Fibroblast of lung (primary cell): ENCODE results near the gene RMND1. TPM values are rescaled to one million over a fixed set of nuclear protein-coding genes. Genes with fewer than 3 reads are reported as not detected.
"Not testable (repeated sequence)": the region's sequence is repeated elsewhere in the genome, so short reads cannot be mapped to it uniquely, and the experiment has no call there.

Experiments used
- DNase-seq, 2 donors: peaks; one replicate each; pipeline versions ENCODE4 v3.0.0 to v3.0.0-alpha.2; 2010; ENCODE audit warnings: low read depth in 2 of 2
- H2AFZ ChIP-seq: 2 replicates; pipeline ENCODE4 v1.5.1; 2012; ENCODE audit warnings: low read length, control low read depth, inconsistent platforms
- H3K27ac ChIP-seq: 2 replicates; pipeline ENCODE4 v1.5.1; 2011; ENCODE audit warnings: low read length, control low read depth; ENCODE audit not compliant: insufficient read depth
- H3K27me3 ChIP-seq: 2 replicates; pipeline ENCODE4 v1.5.1; 2011; ENCODE audit warnings: mild to moderate bottlenecking, low read length; ENCODE audit not compliant: control insufficient read depth, insufficient read depth
- H3K36me3 ChIP-seq: 2 replicates; pipeline ENCODE4 v1.5.1; 2011; ENCODE audit warnings: low read length; ENCODE audit not compliant: control insufficient read depth, insufficient read depth
- H3K4me1 ChIP-seq: 2 replicates; pipeline ENCODE4 v1.5.1; 2011; ENCODE audit warnings: low read length; ENCODE audit not compliant: control insufficient read depth, insufficient read depth; ENCODE audit errors: extremely low read depth
- H3K4me2 ChIP-seq: 2 replicates; pipeline ENCODE4 v1.5.1; 2011; ENCODE audit warnings: low read length, control low read depth; ENCODE audit not compliant: insufficient read depth; ENCODE audit errors: extremely low read depth
- H3K4me3 ChIP-seq, 4 experiments: fragments of 200-600 bp in 1 of 4; sonication (generic) in 1 of 4; replicated peaks in 1 of 4; 2 replicates each; pipeline ENCODE4 v1.5.1; 2011 to 2016; ENCODE audit warnings: low read length in 4 of 4, low read depth in 3 of 4, mild to moderate bottlenecking in 3 of 4, control low read depth in 2 of 4, inconsistent platforms in 1 of 4, mixed read lengths in 1 of 4; ENCODE audit not compliant: insufficient read depth in 1 of 4; ENCODE audit errors: control extremely low read depth in 1 of 4
- H3K79me2 ChIP-seq: 2 replicates; pipeline ENCODE4 v1.5.1; 2012; ENCODE audit warnings: mild to moderate bottlenecking, low read length, inconsistent platforms; ENCODE audit not compliant: control insufficient read depth, insufficient read depth
- H3K9ac ChIP-seq: 2 replicates; pipeline ENCODE4 v1.5.1; 2011; ENCODE audit warnings: mild to moderate bottlenecking, low read length, control low read depth; ENCODE audit not compliant: insufficient read depth
- H3K9me3 ChIP-seq: 2 replicates; pipeline ENCODE4 v1.5.1; 2012; ENCODE audit warnings: low read depth, low read length; ENCODE audit not compliant: control insufficient read depth, insufficient read depth
- H4K20me1 ChIP-seq: 2 replicates; pipeline ENCODE4 v1.5.1; 2011; ENCODE audit warnings: low read length; ENCODE audit not compliant: control insufficient read depth, insufficient read depth; ENCODE audit errors: extremely low read depth
- CTCF ChIP-seq, 2 donors: IDR thresholded peaks in 1 of 2; conservative IDR thresholded peaks in 1 of 2; 1 replicate in 1 of 2; 2 replicates in 1 of 2; pipeline ENCODE4 v1.5.1; 2011 to 2012; ENCODE audit warnings: low read length in 2 of 2, control low read depth in 1 of 2, inconsistent platforms in 1 of 2, low read depth in 1 of 2, mild to moderate bottlenecking in 1 of 2
- EZH2 ChIP-seq: IDR thresholded peaks from 2 replicates; pipeline ENCODE4 v1.5.1; 2012; ENCODE audit warnings: low read length, control low read depth, mild to moderate bottlenecking; ENCODE audit errors: missing control alignments
- polyA plus RNA-seq, 2 donors: library from polyadenylated mRNA; depleted of rRNA in 1 of 2; stranded (reverse) in 1 of 2; unstranded in 1 of 2; fragments of >200 nt; gene quantifications; 2 replicates each; pipeline ENCODE4 v1.2.1, GENCODE V29; 2011 to 2012; ENCODE audit warnings: missing spikeins in 1 of 2
- total RNA-seq: library from RNA; depleted of rRNA; stranded (reverse); fragments of >200 nt; gene quantifications from 2 replicates; pipeline ENCODE4 v1.2.1, GENCODE V29; 2014

RMND1 gene
- total and polyA plus RNA-seq, 2 donors (not counting 1 experiment from before 2014, with no cell fraction given): 21.5 to 58.3 TPM

- Histone ChIP-seq H3K9me3 (no peaks in the 10 kb centered on the region), H3K4me1 (peaks cover 5% of the 10 kb centered on the region), H3K9ac (peak overlapping the region; percentile 20), H3K36me3 (no peaks in the 10 kb centered on the region), H3K27me3 (no peaks in the 10 kb centered on the region), H4K20me1 (no peaks in the 10 kb centered on the region), H2AFZ (peak overlapping the region; percentile 48), H3K4me3 (peak overlapping the region; percentile 51 to 97 (median 80)), H3K79me2 (peaks cover 47% of the 10 kb centered on the region), H3K4me2 (peak overlapping the region; percentile 89), H3K27ac (peak overlapping the region; percentile 44)
- no peak for TF ChIP-seq EZH2
- no peak for TF ChIP-seq CTCF (conservative IDR thresholded peaks at IDR 0.05 in 1 of 2, IDR thresholded peaks at IDR 0.05 in 1 of 2; ENCODE audit: low read depth in 1 of 2, low read length in 2 of 2)
- no peak for DNase-seq
Observed at GRCh38 chr6:151451417-151451949, 443 bp downstream of the RMND1 start.

GRCh38 chr6:151450928-151451327 lies 998 bp downstream of the RMND1 start:
- H2AFZ ChIP-seq, H3K27me3 ChIP-seq, H3K4me1 ChIP-seq, H3K9me3 ChIP-seq, H3K36me3 ChIP-seq, H3K9ac ChIP-seq, DNase-seq, H4K20me1 ChIP-seq: not testable (repeated sequence)
- H3K27ac ChIP-seq: peak overlapping the region; percentile 44
- H3K4me2 ChIP-seq: peak overlapping the region; percentile 89
- H3K4me3 ChIP-seq: peak overlapping the region; percentile 51 to 97 (median 80)
- H3K79me2 ChIP-seq: peaks cover 47% of the 10 kb centered on the region

- H3K4me3 ChIP-seq: no peak overlapping the region
- H3K79me2 ChIP-seq: peaks cover 43% of the 10 kb centered on the region
- H3K9me3 ChIP-seq: no peaks in the 10 kb centered on the region
- peaks cover 9% of the 10 kb centered on the region for H3K4me1 ChIP-seq
- H3K27ac ChIP-seq: no peak overlapping the region
- no peaks in the 10 kb centered on the region for H3K36me3 ChIP-seq
- no peak overlapping the region for H3K4me2 ChIP-seq
- no peak overlapping the region for H2AFZ ChIP-seq
- no peaks in the 10 kb centered on the region for H4K20me1 ChIP-seq
- H3K27me3 ChIP-seq: no peaks in the 10 kb centered on the region
- DNase-seq: no peak
- TF ChIP-seq CTCF (conservative IDR thresholded peaks at IDR 0.05 in 1 of 2, IDR thresholded peaks at IDR 0.05 in 1 of 2; ENCODE audit: low read depth in 1 of 2, low read length in 2 of 2) (no peak), EZH2 (no peak)
- no peak overlapping the region for H3K9ac ChIP-seq
Observed at GRCh38 chr6:151448623-151449022, 3.3 kb downstream of the RMND1 start.
